Stomach (tissue), 9 donors: Measurements from ENCODE around the gene ABLIM3. TPM values are rescaled to one million over a fixed set of nuclear protein-coding genes. Genes with fewer than 3 reads are reported as not detected.
A peak's percentile ranks its signal among the peaks of the same experiment; 100 is the strongest.
"Not testable (repeated sequence)": the region's sequence is repeated elsewhere in the genome, so short reads cannot be mapped to it uniquely, and the experiment has no call there.

Source experiments
- DNase-seq, 2 donors: peaks; one replicate each; pipeline versions ENCODE4 v3.0.0 to v3.0.0-alpha.2; 2013 to 2019
- H3K27ac ChIP-seq, 5 donors: fragments of 200-600 bp in 4 of 5; sonication (generic) in 4 of 5; one replicate each; pipeline ENCODE4 v1.5.1; 2013 to 2019; ENCODE audit warnings: mild to moderate bottlenecking in 1 of 5, moderate library complexity in 1 of 5
- H3K27me3 ChIP-seq, 3 donors: fragments of 200-600 bp; sonication (generic); one replicate each; pipeline ENCODE4 v1.5.1; 2017 to 2019; ENCODE audit warnings: mixed run types in 1 of 3
- H3K36me3 ChIP-seq, 4 donors: fragments of 200-600 bp; sonication (generic); 1 replicate in 3 of 4; 2 replicates in 1 of 4; pipeline ENCODE4 v1.5.1; 2016 to 2019
- H3K4me1 ChIP-seq, 4 donors: fragments of 200-600 bp; sonication (generic); one replicate each; pipeline ENCODE4 v1.5.1; 2016 to 2019
- H3K4me3 ChIP-seq, 4 donors: fragments of 200-600 bp; sonication (generic) in 3 of 4; one replicate each; pipeline ENCODE4 v1.5.1; 2016 to 2019; ENCODE audit warnings: mild to moderate bottlenecking in 1 of 4
- H3K9me3 ChIP-seq, 4 donors: fragments of 200-600 bp; sonication (generic); one replicate each; pipeline ENCODE4 v1.5.1; 2016 to 2019
- CTCF ChIP-seq, 7 experiments: fragments of 450-650 bp in 4 of 7; fragments of 200-600 bp in 3 of 7; sonication (generic) in 3 of 7; IDR thresholded peaks; one replicate each; pipeline ENCODE4 v1.5.1; 2016 to 2019; ENCODE audit warnings: antibody characterized with exemption in 7 of 7, control low read depth in 2 of 7, mild to moderate bottlenecking in 1 of 7
- EP300 ChIP-seq: sonication (generic); formaldehyde crosslinking; IDR thresholded peaks from one replicate; pipeline ENCODE4 v1.6.1; 2017; ENCODE audit warnings: antibody characterized with exemption
- POLR2A ChIP-seq, 4 donors: fragments of 450-650 bp; IDR thresholded peaks; one replicate each; pipeline ENCODE4 v1.6.1; 2016; ENCODE audit warnings: antibody characterized with exemption in 4 of 4, control low read depth in 2 of 4, mild to moderate bottlenecking in 1 of 4, moderate library complexity in 1 of 4
- POLR2AphosphoS5 ChIP-seq, 3 donors: sonication (generic); formaldehyde crosslinking; IDR thresholded peaks; one replicate each; pipeline ENCODE4 v1.6.1; 2016; ENCODE audit warnings: antibody characterized with exemption in 3 of 3
- WGBS, 5 donors: extraction: QIAGEN DNeasy Blood & Tissue Kit in 3 of 5; methylation state at CpG; one replicate each; pipeline versions ENCODE4 v1.1.5 to v1.1.7; 2013 to 2018; 5-methylcytosine and 5-hydroxymethylcytosine counted together
- intact Hi-C: fragments of 100-400 bp; cut with DNase I; formaldehyde crosslinking; loops from one replicate; pipeline ENCODE4 v1.15.1; 2023; ENCODE audit warnings: low total_unique reads
- polyA plus RNA-seq, 3 donors: library from polyadenylated mRNA; stranded (reverse); fragments of 200-250 nt; gene quantifications; one replicate each; pipeline ENCODE4 v1.2.3, GENCODE V29; 2013
- total RNA-seq, 5 donors: library from RNA; depleted of rRNA; stranded (reverse); fragments of >200 nt; gene quantifications; one replicate each; pipeline versions ENCODE4 v1.1.0 to v1.2.3, GENCODE V29; 2014 to 2016
- donor health status: healthy with polysubstance abuse.
- donor health status: Bipolar disorder and iron deficiency.
- donor health status: healthy.

Gene ABLIM3
- total and polyA plus RNA-seq, 8 donors, result 4.6 to 21.4 (median 10.3) TPM

- H3K4me3 ChIP-seq, result no peak overlapping the region
- DNase-seq, result peak in 1 of 2 donors; percentile 59
- intact Hi-C loops, result no loop called here
- H3K36me3 ChIP-seq, result no peaks in the 10 kb centered on the region
- H3K27ac ChIP-seq, result no peak overlapping the region
- H3K27me3 ChIP-seq, result peaks cover 0 to 43% (median 22%) of the 10 kb centered on the region in 3 donors
- 56 to 61% (median 57%) methylated on average over 6 of the region's 6 CpGs for WGBS, 5 donors
- H3K9me3 ChIP-seq, result peaks cover 5 to 17% (median 14%) of the 10 kb centered on the region in 4 donors
- no peak for TF ChIP-seq EP300
- peak in 4 of 7 experiments; percentile 28 to 78 (median 47) for TF ChIP-seq CTCF (IDR thresholded peaks at IDR 0.05)
- H3K4me1 ChIP-seq, result peaks cover 15 to 21% (median 15%) of the 10 kb centered on the region in 4 donors
Observed at GRCh38 chr5:149268928-149269557, 127.8 kb downstream of the ABLIM3 start.

- Histone ChIP-seq H3K9me3 (peaks cover 5 to 17% (median 14%) of the 10 kb centered on the region in 4 donors), H3K27me3 (peaks cover 0 to 36% (median 22%) of the 10 kb centered on the region in 3 donors), H3K4me1 (peaks cover 15 to 21% (median 15%) of the 10 kb centered on the region in 4 donors), H3K27ac (peak overlapping the region; percentile 53 to 80 (median 62)), H3K36me3 (no peaks in the 10 kb centered on the region), H3K4me3 (peak overlapping the region; percentile 62 to 81 (median 64))
- WGBS, 5 donors, result 6 to 17% (median 10%) methylated on average over 26 to 40 of the region's 40 CpGs
- DNase-seq, result no peak
- TF ChIP-seq CTCF (IDR thresholded peaks at IDR 0.05) (no peak), EP300 (no peak), POLR2AphosphoS5 (IDR thresholded peaks at IDR 0.05) (no peak), POLR2A (IDR thresholded peaks at IDR 0.05) (no peak)
- intact Hi-C loops, result no loop called here
Observed at GRCh38 chr5:149271195-149271715, 130.0 kb downstream of the ABLIM3 start.

DNA sequence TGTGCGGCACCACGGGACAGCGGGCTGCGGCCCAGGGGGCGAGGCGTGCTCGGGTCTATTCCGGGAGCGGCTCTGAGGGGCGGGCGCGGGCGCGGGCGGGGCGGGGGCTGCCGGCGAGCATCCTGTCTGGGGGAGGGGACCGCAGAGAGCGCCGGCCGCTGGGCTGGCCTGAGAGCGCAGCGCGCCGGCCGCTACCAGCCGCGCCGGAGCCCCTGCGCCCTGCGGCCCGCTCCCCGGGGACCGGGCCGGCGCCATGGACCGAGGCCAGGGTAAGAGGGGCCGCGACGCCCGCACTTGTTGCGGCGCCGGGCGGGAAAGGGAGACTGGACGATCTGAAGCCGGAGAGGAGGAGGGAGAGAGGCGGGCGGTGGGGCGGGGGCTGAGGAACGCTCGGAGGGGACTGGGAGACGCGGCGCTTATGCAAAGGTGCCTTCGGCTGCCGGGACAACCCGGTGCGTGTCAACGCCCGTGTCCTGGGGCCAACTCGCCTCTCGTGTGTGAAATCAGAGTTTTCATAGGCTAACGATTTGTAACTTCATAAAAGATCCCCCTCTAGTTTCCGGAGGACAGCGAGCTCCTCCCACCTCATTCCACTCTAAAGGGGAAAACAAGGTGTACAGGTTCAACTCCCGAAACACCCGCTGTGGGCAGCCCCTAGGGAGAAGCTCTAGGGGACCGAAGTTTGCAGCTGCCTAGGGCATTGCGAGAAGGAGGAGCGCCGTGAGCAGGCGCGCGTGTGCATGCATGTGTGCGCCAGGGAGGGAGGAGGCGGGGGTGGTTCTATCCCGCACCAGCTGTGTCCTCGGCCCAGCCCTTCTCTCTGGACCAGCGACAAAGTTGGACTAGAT, 130.6 kb downstream of the ABLIM3 start, which contains the start of gene AFAP1L1:
AFAP1L1 (plus strand) TSS at position 144 of the 848 bp plus-strand sequence; CDS start at position 254, 110 bp downstream.
- H3K27me3 ChIP-seq, result peaks cover 0 to 36% (median 22%) of the 10 kb centered on the region in 3 donors
- peak; percentile 22 to 46 (median 22) for TF ChIP-seq POLR2AphosphoS5 (IDR thresholded peaks at IDR 0.05)
- TF ChIP-seq POLR2A (IDR thresholded peaks at IDR 0.05), result no peak
- peaks cover 15 to 21% (median 15%) of the 10 kb centered on the region in 4 donors for H3K4me1 ChIP-seq
- no peaks in the 10 kb centered on the region for H3K36me3 ChIP-seq
- WGBS, 5 donors, result 1 to 4% (median 1%) methylated on average over 30 to 79 of the region's 81 CpGs
- H3K27ac ChIP-seq, result peak within 1 kb of the TSS; percentile 61 to 80 (median 77)
- intact Hi-C loops, result no loop called here
- H3K9me3 ChIP-seq, result peaks cover 5 to 17% (median 14%) of the 10 kb centered on the region in 4 donors
- peak within 1 kb of the TSS; percentile 62 to 81 (median 64) for H3K4me3 ChIP-seq
- peak; percentile 29 to 84 for DNase-seq

DNA sequence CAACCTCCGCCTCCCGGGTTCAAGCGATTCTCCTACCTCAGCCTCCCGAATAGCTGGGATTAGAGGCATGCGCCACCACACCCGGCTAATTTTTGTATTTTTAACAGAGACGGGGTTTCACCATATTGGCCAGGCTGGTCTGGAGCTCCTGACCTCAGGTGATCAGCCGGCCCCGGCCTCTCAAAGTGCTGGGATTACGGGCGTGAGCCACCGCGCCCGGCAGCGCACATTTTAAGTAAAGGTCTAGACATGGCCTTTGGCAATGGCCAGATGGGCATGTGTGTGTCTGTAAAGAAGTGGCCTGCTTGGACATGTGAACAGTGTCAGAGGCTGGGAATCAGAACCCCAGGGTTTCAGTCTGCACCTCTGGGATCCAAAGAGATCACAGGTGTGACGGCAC, 131.5 kb downstream of the ABLIM3 start:
- peaks cover 15 to 21% (median 15%) of the 10 kb centered on the region in 4 donors for H3K4me1 ChIP-seq
- DNase-seq, H3K36me3 ChIP-seq, intact Hi-C loops: not testable (repeated sequence)
- H3K27me3 ChIP-seq, result peaks cover 0 to 36% (median 22%) of the 10 kb centered on the region in 3 donors
- 54 to 61% (median 57%) methylated on average over 16 of the region's 16 CpGs for WGBS, 5 donors
- H3K4me3 ChIP-seq, result peak overlapping the region; percentile 62 to 81 (median 64)
- peaks cover 5 to 16% (median 13%) of the 10 kb centered on the region in 4 donors for H3K9me3 ChIP-seq
- peak overlapping the region in 3 of 5 donors; percentile 61 to 80 (median 78) for H3K27ac ChIP-seq

DNA sequence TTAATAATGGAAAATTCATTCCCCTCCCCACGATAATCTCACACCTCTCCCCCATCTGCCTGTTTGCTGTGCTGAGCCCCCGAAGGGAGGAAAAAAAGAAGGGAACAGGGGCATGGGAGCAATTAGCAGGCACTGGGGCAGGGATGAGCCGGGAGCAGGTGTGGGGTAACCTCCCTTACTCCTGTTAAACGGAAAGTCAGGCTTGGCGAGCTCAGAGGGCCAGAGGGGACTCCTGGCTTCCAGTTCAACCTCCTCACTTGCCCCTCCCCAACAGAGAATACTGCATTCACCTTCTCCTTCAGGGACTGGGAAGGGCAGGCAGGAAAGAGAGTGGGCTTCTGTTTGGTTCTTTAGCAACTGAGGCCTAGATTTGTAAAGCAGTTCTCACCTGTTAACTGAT, 131.9 kb downstream of the ABLIM3 start:
- H3K4me3 ChIP-seq, result peak overlapping the region in 3 of 4 donors; percentile 64 to 81 (median 65)
- H3K9me3 ChIP-seq, result peaks cover 5 to 12% (median 9%) of the 10 kb centered on the region in 4 donors
- 69 to 88% (median 77%) methylated on average over 5 of the region's 5 CpGs for WGBS, 5 donors
- TF ChIP-seq EP300 (no peak), POLR2A (IDR thresholded peaks at IDR 0.05) (no peak), POLR2AphosphoS5 (IDR thresholded peaks at IDR 0.05) (no peak), CTCF (IDR thresholded peaks at IDR 0.05) (no peak)
- H3K36me3 ChIP-seq, result no peaks in the 10 kb centered on the region
- peaks cover 15 to 25% (median 15%) of the 10 kb centered on the region in 4 donors for H3K4me1 ChIP-seq
- peak overlapping the region in 1 of 5 donors; percentile 78 for H3K27ac ChIP-seq
- H3K27me3 ChIP-seq, result peaks cover 0 to 36% (median 22%) of the 10 kb centered on the region in 3 donors
- intact Hi-C loops, result no loop called here
- DNase-seq, result no peak
